HG03097 (cell line): ENCODE measurements around the gene CACNB2.

Source experiments
- ATAC-seq: cut with Tn5 transposase; IDR thresholded peaks from one replicate; pipeline ENCODE4 v1.9.1; 2021; ENCODE audit not compliant: unreplicated experiment, low FRiP score

The CACNB2 gene

GRCh38 chr10:18222866-18223265 is 82.6 kb downstream of the CACNB2 start:
- ATAC-seq: no peak

- ATAC-seq: no peak
Measured at GRCh38 chr10:18223898-18224297, 83.7 kb downstream of the CACNB2 start.

GRCh38 chr10:18224626-18225445 is 84.6 kb downstream of the CACNB2 start:
- ATAC-seq: no peak

GRCh38 chr10:18226336-18226735 is 86.1 kb downstream of the CACNB2 start:
- ATAC-seq: no peak

- ATAC-seq: no peak
Measured at GRCh38 chr10:18229826-18230225, 89.6 kb downstream of the CACNB2 start.

- ATAC-seq: no peak
Measured at GRCh38 chr10:18230794-18231193, 90.6 kb downstream of the CACNB2 start.

GRCh38 chr10:18231480-18231879 is 91.3 kb downstream of the CACNB2 start:
- ATAC-seq: no peak

- no peak for ATAC-seq
Measured at GRCh38 chr10:18233775-18234174, 93.6 kb downstream of the CACNB2 start.

- no peak for ATAC-seq
Measured at GRCh38 chr10:18235477-18235876, 95.3 kb downstream of the CACNB2 start.

- ATAC-seq: no peak
Measured at GRCh38 chr10:18236756-18237155, 96.5 kb downstream of the CACNB2 start.

GRCh38 chr10:18238870-18239485 is 98.8 kb downstream of the CACNB2 start:
- no peak for ATAC-seq

GRCh38 chr10:18240185-18240882 is 100.1 kb downstream of the CACNB2 start:
- ATAC-seq: no peak

GRCh38 chr10:18246967-18247366 is 106.7 kb downstream of the CACNB2 start:
- no peak for ATAC-seq

- ATAC-seq: no peak
Measured at GRCh38 chr10:18252086-18252485, 111.9 kb downstream of the CACNB2 start.

- no peak for ATAC-seq
Measured at GRCh38 chr10:18254086-18254485, 113.9 kb downstream of the CACNB2 start.

- no peak for ATAC-seq
Measured at GRCh38 chr10:18254692-18255091, 114.5 kb downstream of the CACNB2 start.

GRCh38 chr10:18260310-18260922 is 120.2 kb downstream of the CACNB2 start:
- no peak for ATAC-seq

- ATAC-seq: no peak
Measured at GRCh38 chr10:18261063-18261610, 120.9 kb downstream of the CACNB2 start.

GRCh38 chr10:18261768-18262231 is 121.6 kb downstream of the CACNB2 start:
- no peak for ATAC-seq

- no peak for ATAC-seq
Measured at GRCh38 chr10:18264466-18265050, 124.3 kb downstream of the CACNB2 start.
